HG02678 (cell line): ENCODE data around the gene RPS6KA1.

Source experiments
- ATAC-seq: cut with Tn5 transposase; IDR thresholded peaks from one replicate; pipeline ENCODE4 v1.9.1; 2021; ENCODE audit warnings: mild to moderate bottlenecking, moderate library complexity; ENCODE audit not compliant: unreplicated experiment

RPS6KA1 gene

DNA sequence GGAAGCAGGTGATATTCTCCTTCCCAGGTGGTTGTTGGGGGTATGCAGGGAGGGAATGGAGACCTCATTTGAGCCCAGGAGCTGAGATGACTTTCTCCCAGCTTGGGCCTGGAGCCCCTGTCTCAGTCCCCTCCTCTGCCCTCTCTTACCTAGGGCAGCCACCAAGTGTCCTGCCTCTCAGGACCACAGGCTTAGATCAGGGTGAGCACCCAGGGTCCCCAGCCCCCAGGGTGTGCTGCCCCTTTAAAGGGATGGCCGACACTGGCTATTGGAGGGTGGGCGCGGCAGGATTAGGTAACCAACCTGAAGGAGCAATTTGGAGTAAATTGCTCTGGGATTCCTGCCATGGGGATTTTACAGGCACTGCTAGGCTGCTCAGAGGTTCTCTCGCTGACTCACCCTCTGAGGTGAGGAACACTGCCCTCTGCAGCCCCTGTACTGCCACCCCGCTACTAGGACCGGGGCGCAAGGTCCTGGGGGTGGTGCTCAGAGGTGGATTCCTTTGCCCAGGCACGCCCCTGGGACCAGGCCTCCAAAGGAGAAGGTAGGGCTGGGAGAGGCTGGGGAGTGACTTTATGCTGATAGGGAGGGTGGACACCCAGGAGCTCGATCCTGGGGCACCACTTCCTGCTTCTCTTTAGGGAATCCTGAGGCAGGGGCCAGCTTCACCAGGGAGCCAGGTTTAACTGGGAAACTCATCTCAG, 1.5 kb downstream of the RPS6KA1 start:
- ATAC-seq, result no peak

GRCh38 chr1:26531651-26532131, 2.1 kb downstream of the RPS6KA1 start:
- no peak for ATAC-seq

DNA sequence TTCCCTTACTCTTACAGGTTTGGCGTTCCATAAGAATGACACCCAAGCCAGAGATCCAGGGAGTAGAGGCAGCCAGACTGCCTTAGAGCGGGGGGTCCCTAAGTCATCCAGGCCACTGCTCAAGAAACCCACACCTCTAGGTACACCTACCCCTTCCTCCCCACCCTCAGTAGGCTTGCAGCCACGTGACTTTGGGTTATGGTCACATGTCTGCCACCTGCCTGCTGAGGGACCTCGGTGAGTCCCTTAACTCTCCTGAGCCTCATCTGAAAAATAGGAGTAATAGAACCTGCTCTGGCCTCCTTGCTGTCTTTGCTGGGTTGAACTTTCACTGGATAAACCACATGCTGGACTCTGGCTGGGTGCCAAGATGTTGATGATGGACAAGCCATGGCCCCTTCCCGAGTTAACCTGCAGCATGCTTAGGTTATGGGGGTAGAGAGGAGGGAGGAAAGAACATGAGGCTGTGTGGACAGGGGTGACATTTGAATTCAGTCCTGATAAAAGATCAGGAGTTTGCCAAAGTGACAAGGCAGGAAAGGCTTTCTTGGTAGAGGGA, 4.5 kb downstream of the RPS6KA1 start:
- ATAC-seq, result no peak

- ATAC-seq, result no peak
These were observed 5.6 kb downstream of the RPS6KA1 start for GRCh38 chr1:26535201-26535600.

GRCh38 chr1:26536081-26536480, 6.5 kb downstream of the RPS6KA1 start:
- ATAC-seq, result no peak

- ATAC-seq, result no peak
These were observed 7.0 kb downstream of the RPS6KA1 start for GRCh38 chr1:26536521-26536920.

- ATAC-seq, result no peak
These were observed 8.4 kb downstream of the RPS6KA1 start for GRCh38 chr1:26537951-26538352.

DNA sequence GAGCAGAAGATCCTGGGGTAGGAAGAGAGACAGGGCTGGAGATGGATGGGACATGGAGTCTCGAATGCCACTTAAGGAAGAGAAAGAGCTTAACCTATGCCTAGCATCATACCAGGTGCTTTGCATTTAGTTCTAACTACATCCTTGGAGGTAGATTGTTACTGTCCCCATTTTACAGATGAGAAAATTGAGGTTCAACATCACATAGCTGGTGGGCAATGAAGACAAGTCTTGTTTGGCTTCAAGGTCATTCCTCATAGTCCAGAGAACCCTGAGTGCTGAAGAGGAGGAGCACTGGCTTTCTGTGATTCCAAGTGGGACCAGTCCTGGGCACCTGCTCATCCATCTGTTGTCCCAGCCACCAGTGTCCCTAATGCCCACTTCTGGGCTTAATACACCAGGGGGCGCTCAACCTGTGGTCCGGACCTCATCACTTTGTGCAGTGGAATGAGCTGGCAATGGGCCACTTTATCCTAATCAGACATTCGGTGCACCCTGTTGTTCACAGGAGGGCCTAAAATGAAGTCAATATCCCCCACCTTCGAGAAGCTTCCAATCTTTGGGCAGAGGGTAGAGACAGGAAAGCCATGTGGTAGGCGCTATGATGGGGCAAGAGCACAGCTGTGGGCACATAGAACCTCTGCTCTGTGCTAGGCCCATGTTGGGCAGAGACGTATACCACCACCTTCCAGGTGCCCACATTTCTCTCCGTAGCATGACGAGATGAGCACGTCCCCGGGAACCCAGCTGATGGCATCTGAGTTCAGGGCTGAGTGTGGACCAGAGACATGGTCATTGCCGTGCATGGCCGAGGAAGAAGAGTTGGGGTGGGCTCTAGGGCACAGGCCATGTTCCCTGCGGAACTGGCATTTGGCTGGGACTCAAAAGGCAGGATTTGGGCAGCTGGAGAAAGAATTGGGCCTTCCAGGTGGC, 9.2 kb downstream of the RPS6KA1 start:
- no peak for ATAC-seq

DNA sequence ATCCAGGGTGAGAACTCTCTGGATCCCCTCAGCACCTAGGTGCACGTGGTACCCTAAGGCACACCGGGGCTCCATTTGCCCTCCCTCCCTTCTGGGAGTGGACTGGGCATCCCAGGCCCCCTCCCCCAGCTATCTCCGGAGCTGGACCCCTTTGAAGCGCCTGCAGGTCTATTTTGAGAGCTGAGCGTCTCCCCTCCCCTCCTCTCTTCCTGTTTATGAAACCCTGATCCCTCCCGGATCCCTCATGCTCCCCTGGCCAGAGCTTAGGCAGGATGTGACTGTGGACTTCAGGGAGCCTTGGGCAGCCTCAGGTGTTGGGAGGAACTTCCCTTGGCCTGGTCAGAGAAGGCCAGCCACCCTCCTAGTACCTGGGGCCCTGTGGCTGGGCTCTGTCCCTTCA, 10.2 kb downstream of the RPS6KA1 start:
- no peak for ATAC-seq

GRCh38 chr1:26540351-26540750, 10.8 kb downstream of the RPS6KA1 start:
- no peak for ATAC-seq

GRCh38 chr1:26541431-26541815, 11.9 kb downstream of the RPS6KA1 start:
- no peak for ATAC-seq

DNA sequence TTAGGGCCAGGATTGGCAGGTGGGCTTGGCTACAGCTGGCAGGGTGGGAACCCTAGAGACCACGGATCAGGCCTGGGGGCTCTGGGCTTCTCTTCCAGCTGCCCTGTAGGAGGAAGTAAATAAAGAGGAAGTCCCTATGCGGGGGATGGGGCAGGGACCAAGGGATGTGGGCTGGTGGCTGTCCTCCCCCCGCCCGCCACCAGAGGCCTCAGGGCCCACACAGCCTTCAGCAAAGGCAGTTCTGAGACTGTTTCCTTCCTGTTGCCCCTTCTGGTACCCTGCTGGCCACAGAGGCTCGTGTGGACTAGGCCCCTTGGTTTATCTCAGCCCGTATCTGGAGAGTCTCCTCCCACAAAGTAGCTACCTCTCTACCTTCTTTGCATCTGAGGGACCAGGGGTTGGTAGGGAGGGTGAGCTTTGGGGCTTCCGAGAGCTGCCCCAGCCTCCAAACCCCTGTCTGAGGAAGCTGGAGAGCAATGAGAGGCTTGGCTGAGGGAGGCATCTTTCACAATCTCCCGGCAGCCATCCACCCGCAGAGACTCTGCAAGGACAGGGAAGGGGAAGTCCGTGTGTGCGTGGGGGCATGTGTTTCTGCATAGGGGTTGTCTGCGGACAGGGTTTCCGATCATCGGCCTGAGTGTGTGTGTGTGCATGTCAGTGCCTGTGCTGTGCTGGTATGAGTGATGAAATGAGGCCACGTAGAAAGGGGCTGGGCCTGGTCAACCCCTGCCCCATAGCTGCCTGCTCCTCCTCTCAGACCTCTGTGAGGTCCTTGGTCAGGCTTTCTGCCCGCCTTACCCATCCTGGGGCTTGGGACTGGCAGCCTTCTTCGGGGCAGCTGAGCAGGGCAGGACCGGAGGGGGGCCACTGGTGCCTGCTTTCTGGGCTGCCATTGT, 12.5 kb downstream of the RPS6KA1 start:
- ATAC-seq, result peak; percentile 47

DNA sequence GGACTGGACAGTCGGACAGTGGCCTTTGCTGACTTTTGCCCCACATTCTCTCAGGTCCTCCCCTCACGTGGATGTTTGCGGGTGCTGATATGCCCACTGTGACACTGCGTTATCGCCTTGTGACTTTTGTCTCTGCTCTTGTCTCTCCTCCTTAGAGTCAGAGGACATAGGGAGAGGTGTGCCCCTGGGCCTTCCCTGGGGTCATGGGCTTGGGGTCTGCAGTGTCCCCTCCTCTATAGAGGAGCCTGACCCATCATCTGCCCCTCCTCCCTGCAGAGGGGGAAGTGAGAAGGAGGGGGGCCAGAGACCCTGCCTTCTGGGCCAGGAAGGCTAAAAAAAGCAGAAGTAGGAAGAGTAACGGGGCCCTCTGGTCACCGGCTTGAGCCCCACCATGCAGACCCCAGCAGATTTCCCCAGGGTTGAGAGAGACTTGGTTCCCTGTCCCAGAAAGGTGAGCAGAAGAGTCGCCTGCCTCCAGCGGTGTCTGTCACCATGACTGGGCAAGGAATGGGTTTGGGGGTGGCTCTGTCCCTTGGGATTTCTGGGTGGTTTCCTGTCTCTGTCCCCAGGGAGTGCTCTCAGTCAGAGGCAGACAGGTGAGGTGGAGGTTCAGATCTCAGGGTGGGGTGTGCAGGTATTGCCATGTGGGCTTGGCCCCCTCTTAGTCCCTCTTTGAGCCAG, 13.3 kb downstream of the RPS6KA1 start:
- ATAC-seq, result no peak

DNA sequence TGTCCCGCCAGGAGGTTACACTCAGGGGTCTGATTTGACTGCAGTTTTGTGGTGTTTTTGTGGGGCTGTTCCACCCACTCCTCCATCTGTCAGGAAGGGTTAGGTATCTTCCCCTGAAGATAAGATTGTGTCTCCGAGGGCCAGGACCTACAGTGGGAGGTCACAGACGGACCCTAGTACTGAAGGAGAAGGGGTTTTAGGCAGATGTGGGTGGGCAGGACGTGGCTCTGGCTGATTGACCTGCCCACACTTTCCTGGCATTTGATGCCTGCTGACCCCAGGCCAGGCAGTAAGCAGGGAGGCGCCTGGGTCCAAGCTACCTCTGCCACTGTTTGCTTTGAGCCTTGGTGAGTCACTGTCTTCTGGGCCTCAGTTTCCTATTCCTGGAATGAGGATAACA, 13.9 kb downstream of the RPS6KA1 start:
- no peak for ATAC-seq

- no peak for ATAC-seq
These were observed 14.6 kb downstream of the RPS6KA1 start for GRCh38 chr1:26544126-26544525.

GRCh38 chr1:26545969-26546323, 16.4 kb downstream of the RPS6KA1 start:
- ATAC-seq, result no peak

GRCh38 chr1:26546375-26546774, 16.8 kb downstream of the RPS6KA1 start:
- ATAC-seq, result no peak

GRCh38 chr1:26546819-26547218, 17.3 kb downstream of the RPS6KA1 start:
- no peak for ATAC-seq

DNA sequence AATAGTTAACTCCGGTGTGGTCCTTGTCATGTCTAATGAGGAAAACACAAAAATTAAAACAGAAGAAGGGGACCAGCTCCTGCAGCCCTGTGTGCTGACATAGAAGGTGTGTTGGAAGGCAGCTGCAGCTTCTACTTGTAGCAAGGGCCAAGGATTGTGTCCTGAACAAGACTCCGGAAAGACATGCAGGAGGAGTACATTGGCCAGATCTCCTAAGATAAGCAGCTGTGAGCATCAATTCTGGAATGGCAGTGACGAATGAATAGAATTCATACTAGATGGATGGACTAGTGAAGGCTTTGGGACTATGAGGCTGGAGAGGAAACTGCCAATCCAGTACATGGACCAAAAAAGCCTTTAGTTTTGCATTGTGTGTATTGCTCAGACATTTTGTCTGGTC, 19.3 kb downstream of the RPS6KA1 start:
- ATAC-seq, result no peak

DNA sequence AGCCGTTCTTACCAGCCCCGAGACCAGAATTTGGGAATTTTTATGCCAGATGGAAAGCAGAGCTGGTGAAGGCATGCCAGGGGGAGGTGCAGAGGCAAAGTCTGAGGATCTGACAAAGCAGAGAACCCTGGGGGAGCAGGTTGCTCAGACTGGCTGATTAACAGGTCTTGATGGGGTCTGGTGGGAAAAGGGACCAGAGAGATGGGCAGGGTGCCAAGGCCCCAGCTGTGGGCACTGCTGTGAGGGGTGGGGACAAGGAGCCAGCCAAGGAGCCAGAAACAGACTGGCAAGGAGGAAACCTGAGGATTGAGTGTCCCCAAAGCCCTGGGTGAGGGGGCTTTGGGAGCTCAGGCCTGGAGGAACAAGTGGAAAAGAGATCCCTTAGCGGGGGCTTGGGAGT, 21.4 kb downstream of the RPS6KA1 start:
- no peak for ATAC-seq
